ENCODE measurements around the gene USP49.

- TF ChIP-seq CTCF (conservative IDR thresholded peaks at IDR 0.05; ENCODE audit: low read depth, low read length) (no peak), EZH2 (IDR thresholded peaks at IDR 0.05; ENCODE audit: borderline replicate concordance, low read depth, low read length, poor library complexity, severe bottlenecking) (no peak)
Measured at GRCh38 chr6:41877051-41877680, 18.0 kb downstream of the USP49 start.

All from A673 (cell line).